ENCODE results near the gene NIM1K. TPM values are rescaled to one million over a fixed set of nuclear protein-coding genes. Genes with fewer than 3 reads are reported as not detected.

NIM1K gene
- 1 to 10 TPM in 1 of 2 donors, under 1 TPM in 1; 0.33 to 1.7 TPM for total RNA-seq

GRCh38 chr5:43191740-43192557, at the start of gene NIM1K:
Gene NIM1K, plus strand, starts transcription at chr5:43192225. Its CDS starts 53,551 bp downstream, at chr5:43245776.

GRCh38 chr5:43313035-43313853, 121.2 kb downstream of the NIM1K start, which contains the start of gene HMGCS1:
Gene HMGCS1, minus strand, starts transcription at chr5:43313412. Its CDS starts 14,447 bp downstream, at chr5:43298965.

Small RNA genes lying within 50 kb of the gene (small RNA-seq; reads per million reads assigned to genes)
- gene AC106800.4, result 0 reads per million in 2 donors

Other genes starting within 250 kb of the NIM1K start
- gene ANXA2R, start 151.9 kb upstream of the NIM1K start, total RNA-seq, result under 1 TPM; 0.67 to 0.69 TPM
- gene ZNF131, start 71.3 kb upstream of the NIM1K start, total RNA-seq, result 10 to 100 TPM; 20.3 to 25.6 TPM
- 100 to 1,000 TPM; 154 to 204 TPM for gene HMGCS1, start 121.2 kb downstream of the NIM1K start, total RNA-seq
- gene CCL28, start 220.2 kb downstream of the NIM1K start, total RNA-seq, result 10 to 100 TPM; 11.7 to 29.6 TPM